Measurements from ENCODE around the gene COL20A1.

COL20A1 gene

DNA sequence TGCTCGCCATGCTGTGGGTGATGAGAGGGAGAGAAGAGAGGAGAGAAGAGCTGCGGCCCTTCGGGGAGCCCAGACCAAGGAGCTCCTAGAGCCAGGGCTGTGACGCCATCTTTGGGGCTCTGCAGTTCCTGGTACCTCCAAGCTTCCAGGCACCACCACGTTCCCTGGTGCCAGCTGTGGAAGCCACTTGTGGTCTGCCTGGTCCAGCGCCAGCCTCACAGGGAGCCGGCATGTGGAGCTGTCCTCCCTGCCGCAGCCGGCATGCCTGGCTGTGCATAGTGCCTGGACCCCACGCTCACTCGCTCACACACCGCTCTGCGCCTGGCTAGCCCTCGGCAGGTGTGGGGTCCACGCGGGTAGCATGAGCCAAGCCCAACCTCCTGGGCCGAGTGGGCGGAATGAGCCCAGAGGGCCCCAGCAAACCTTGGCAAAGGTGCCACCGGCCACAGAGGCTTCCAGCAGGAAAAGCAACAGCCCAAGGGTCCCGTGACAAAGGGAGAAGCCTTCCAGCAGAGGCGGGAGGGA lies 87.4 kb downstream of the COL20A1 start:
- no peak for DNase-seq

DNA sequence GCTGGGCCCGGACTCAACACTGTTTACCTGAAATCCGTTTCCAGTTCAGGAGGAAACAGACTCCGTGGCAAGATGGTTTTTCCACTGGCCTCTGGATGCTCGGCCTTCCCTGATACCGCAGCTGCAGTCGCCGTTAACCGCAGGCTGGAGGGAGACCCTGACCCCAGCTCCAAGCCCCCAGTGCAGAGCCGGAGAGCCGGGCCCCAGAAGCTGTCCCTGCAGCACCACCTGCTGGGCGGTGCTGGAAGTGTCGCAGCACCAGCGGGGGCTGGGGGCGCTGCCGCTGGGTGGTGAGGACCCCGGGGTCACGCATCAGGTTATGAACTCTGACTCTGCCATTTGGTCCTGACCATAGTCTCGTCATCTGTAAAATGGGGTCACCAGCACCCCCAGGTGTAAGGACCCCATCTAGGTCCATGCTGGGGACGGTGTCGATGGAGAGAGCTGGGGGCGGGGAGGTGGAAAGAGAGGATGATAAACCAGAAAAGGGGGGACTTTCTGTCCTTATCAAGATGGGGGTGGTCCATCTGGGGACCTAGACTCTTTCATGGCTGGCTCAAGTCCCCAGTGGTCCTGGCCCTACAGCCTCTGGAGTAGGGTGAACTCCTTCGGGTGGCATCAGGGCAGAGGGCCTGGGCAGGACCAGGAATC lies 88.9 kb downstream of the COL20A1 start:
- no peak for DNase-seq

DNA sequence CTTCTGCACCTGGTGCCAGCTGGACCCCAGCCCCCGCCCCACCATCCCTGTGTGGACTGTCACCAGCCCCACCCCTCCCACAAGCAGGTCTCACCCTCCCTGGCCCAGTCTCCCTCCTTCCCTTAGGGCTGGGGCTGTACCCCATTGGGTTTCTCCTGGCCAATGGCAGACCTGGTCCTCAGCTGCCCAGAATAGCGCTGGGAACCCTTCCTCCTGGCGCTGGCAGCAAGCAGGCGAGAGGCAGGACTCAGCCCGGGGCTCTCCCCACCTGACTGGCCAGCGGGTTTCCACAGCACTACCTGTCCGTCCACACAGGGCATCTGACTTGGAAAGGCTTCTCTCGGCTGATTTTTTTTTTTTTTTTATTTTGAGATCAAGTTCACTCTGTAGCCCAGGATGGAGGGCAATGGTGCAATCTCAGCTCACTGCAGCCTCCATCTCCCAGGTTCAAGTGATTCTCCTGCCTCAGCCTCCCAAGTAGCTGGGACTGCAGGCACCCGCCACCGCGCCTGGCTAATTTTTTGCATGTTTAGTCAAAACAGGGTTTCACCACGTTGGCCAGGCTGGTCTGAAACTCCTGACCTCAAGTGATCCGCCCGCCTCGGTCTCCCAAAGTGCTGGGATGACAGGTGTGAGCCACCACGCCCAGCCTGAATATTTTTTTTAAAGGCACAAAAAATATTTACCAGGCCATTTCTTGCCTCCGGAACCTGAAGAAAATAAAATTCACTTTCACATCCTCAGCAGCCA lies 89.7 kb downstream of the COL20A1 start:
- no peak for DNase-seq

DNA sequence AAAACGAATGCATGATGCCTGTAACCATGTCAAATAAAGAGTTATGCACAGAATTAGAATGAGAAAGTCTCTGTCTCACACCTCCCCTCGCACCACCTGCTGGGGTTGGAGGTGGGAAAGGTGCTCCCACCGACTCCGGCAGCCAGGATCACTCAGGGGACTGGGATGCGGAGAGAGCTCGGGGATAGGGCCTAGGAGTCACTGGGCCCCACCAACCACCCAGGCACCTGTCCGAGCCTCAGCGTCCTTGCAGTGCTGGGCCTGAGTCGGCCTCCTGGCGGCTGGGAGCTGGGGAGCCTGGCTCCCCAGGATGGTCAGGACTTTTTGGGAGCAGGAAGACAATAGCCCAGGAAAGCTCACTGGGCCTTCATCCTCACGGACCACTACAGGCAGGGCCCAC lies 90.6 kb downstream of the COL20A1 start:
- DNase-seq = no peak

DNA sequence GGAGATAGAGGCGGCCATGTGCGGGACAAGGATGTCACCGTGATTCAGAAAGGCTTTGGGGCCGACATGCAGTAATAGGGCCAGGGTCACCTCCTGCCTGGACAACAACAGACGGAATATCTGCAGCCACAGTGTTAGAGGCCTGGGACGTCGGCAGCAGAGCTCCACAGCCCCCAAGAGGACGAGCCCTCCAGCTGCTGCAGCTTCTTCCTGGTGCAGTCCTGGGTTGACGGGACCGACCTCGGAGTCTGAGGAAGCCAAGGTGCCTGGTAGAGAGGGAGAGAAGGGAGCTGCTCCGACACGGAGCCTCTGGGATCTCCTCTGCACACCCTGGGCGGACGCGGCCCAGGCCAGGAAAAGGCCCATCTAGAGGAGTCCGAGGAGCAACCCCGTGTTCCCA lies 91.3 kb downstream of the COL20A1 start:
- no peak for DNase-seq
